ENCODE data around the gene DAG1.

DAG1 gene

GRCh38 chr3:49469936-49470713, at the start of gene DAG1:
Gene DAG1, plus strand, starts transcription at chr3:49470267. Its CDS starts 40,268 bp downstream, at chr3:49510535.
- peak; percentile 98 for DNase-seq (ENCODE audit: low spot score)

- no peak for DNase-seq (ENCODE audit: low spot score)
These were observed 48.1 kb upstream of the DAG1 start for GRCh38 chr3:49421890-49422378.

- DNase-seq (ENCODE audit: low spot score) = peak; percentile 56
These were observed 47.5 kb upstream of the DAG1 start, which contains the start of gene AMT for GRCh38 chr3:49422379-49423248. Gene AMT, minus strand, starts transcription at chr3:49422473. Its CDS starts 23 bp downstream, at chr3:49422450.

- DNase-seq (ENCODE audit: low spot score) = no peak
These were observed 45.3 kb upstream of the DAG1 start for GRCh38 chr3:49424816-49425215.

- no peak for DNase-seq (ENCODE audit: low spot score)
These were observed 42.5 kb upstream of the DAG1 start for GRCh38 chr3:49427586-49427985.

GRCh38 chr3:49428752-49429080, 41.4 kb upstream of the DAG1 start:
- DNase-seq (ENCODE audit: low spot score) = no peak

GRCh38 chr3:49434731-49435130, 35.3 kb upstream of the DAG1 start:
- DNase-seq (ENCODE audit: low spot score) = no peak

- DNase-seq (ENCODE audit: low spot score) = no peak
These were observed 24.7 kb upstream of the DAG1 start for GRCh38 chr3:49445391-49445790.

GRCh38 chr3:49453621-49454020, 16.4 kb upstream of the DAG1 start:
- no peak for DNase-seq (ENCODE audit: low spot score)

- DNase-seq (ENCODE audit: low spot score) = no peak
These were observed 15.6 kb upstream of the DAG1 start for GRCh38 chr3:49454458-49454857.

- no peak for DNase-seq (ENCODE audit: low spot score)
These were observed 15.0 kb upstream of the DAG1 start for GRCh38 chr3:49454898-49455681.

GRCh38 chr3:49456466-49456865, 13.6 kb upstream of the DAG1 start:
- no peak for DNase-seq (ENCODE audit: low spot score)

- no peak for DNase-seq (ENCODE audit: low spot score)
These were observed 9.7 kb upstream of the DAG1 start for GRCh38 chr3:49460188-49460890.

GRCh38 chr3:49460956-49461355, 9.1 kb upstream of the DAG1 start:
- no peak for DNase-seq (ENCODE audit: low spot score)

GRCh38 chr3:49461443-49462171, 8.5 kb upstream of the DAG1 start:
- no peak for DNase-seq (ENCODE audit: low spot score)

- DNase-seq (ENCODE audit: low spot score) = no peak
These were observed 7.8 kb upstream of the DAG1 start for GRCh38 chr3:49462222-49462621.

- peak; percentile 51 for DNase-seq (ENCODE audit: low spot score)
These were observed 4.6 kb upstream of the DAG1 start for GRCh38 chr3:49465270-49466034.

- no peak for DNase-seq (ENCODE audit: low spot score)
These were observed 4.0 kb upstream of the DAG1 start for GRCh38 chr3:49466085-49466484.

- DNase-seq (ENCODE audit: low spot score) = peak; percentile 64
These were observed 781 bp upstream of the DAG1 start for GRCh38 chr3:49469037-49469935.
